Measurements from ENCODE around the gene PFKL.
A peak's percentile ranks its signal among the peaks of the same experiment; 100 is the strongest.
"Not testable (repeated sequence)": the region's sequence is repeated elsewhere in the genome, so short reads cannot be mapped to it uniquely, and the experiment has no call there.

The PFKL gene

DNA sequence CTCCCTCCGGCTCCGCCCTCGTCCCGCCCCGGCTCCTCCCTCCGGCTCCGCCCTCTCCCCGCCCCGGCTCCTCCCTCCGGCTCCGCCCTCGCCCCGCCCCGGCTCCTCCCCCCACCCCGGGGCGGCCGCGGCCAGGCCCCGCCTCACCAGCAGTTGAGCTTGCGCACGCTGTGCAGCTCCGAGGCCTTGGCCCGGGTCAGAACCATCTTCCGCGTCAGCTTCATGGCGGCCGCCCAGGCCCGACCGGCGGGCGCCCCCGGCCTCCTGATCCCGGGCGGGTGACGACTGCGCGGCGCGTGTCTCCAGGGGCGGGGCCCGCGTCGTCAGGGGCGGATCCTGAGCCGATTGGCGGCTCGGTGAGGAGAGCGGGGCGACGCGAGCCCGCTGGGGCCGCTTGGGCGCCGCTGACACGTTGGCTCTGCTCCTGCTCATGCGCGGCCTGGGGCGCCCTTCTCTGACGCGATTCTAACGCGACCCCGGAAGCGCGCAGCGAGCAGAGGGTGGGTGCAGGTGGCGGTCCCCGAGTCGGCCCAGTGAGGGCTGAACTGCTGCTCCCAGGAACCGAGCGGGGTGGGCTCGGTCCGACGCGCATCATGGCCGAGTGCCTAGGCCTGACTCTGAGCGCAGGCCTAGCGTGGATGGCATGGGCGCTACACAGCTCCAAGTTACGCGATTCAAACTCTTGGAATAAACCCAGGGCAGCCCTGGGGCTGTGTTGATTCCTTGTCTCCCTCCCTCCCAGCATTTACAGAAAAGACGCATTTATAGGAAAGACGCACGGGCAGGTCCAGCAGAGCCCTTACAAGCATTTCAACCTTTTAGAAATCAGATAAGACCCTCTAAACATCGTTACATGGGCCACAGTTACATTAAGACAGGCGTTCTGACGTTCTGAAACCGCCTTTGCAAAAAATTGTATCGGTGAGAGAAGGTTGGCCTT lies 39.4 kb downstream of the PFKL start, which contains the start of gene CFAP410:
Gene CFAP410, minus strand, starts transcription at position 420 of the 940 bp plus-strand sequence. Its CDS starts 196 bp downstream, at position 224.
- ATAC-seq (ENCODE audit: low read depth) (peak; percentile 85), DNase-seq (ENCODE audit: low spot score in 2 of 2) (peak; percentile 96 to 97)
- H3K36me3 Mint-ChIP-seq, result peaks cover 4% of the 10 kb centered on the region
- H3K4me3 Mint-ChIP-seq, result peak within 1 kb of the TSS; percentile 85
- no peaks in the 10 kb centered on the region for H3K9me3 Mint-ChIP-seq
- H3K27me3 Mint-ChIP-seq, result no peaks in the 10 kb centered on the region
- H3K4me1 Mint-ChIP-seq, result peaks cover 10% of the 10 kb centered on the region
- H3K27ac Mint-ChIP-seq, result peak within 1 kb of the TSS; percentile 98

DNA sequence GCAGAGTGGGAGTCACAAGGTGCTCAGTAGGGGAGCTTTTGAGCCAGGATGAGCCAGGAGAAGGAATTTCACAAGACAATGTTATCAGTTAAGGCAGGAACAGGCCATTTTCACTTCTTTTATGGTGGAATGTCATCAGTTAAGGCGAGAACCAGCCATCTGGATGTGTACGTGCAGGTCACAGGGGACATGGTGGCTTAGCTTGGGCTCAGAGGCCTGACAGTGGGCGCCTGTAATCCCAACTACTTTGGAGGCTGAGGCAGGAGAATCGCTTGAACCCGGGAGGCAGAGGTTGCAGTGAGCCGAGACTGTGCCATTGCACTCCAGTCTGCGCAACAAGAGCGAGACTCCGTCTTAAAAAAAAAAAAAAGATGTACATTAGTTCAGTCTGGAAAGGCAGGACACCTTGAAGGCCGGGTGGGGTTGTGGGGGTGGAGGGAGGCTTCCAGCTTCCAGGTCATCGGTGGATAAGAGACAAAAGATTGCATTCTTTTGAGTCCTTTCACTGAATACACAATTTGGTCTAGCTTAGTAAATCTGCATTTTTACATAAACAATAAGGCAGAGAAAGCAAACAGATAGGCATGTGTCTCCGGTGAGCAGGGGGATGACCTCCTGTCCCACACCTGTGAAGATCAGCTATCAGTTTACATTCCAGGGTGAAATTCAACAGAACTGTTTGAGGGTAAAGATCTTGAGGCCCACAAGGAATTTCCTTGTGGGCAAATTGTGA lies 42.0 kb downstream of the PFKL start:
- DNase-seq (ENCODE audit: low spot score in 2 of 2); ATAC-seq (ENCODE audit: low read depth); H3K4me1 Mint-ChIP-seq; H3K36me3 Mint-ChIP-seq; H3K27me3 Mint-ChIP-seq; H3K4me3 Mint-ChIP-seq; H3K27ac Mint-ChIP-seq; H3K9me3 Mint-ChIP-seq: not testable (repeated sequence)

DNA sequence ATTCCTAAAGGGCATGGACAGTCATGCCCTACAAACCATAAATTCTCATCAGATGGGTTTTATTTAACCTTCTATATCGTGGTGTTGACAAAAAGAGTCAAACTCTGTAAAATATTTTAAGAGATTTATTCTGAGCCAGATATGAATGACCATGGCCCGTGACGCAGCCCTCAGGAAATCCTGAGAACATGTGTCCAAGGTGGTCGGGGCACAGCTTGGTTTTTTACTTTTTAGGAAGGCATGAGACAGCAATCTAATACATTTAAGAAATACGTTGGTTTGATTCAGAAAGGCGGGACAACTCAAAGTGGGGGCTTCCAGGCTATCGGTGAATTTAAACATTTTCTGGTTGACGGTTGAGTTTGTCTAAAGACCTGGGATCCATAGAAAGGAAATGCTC lies 43.1 kb downstream of the PFKL start:
- not testable (repeated sequence) for H3K36me3 Mint-ChIP-seq; DNase-seq (ENCODE audit: low spot score in 2 of 2); H3K27me3 Mint-ChIP-seq; H3K9me3 Mint-ChIP-seq; H3K4me3 Mint-ChIP-seq; ATAC-seq (ENCODE audit: low read depth); H3K27ac Mint-ChIP-seq; H3K4me1 Mint-ChIP-seq

- DNase-seq (ENCODE audit: low spot score in 2 of 2) (no peak), ATAC-seq (ENCODE audit: low read depth) (no peak)
- H3K36me3 Mint-ChIP-seq, result no peaks in the 10 kb centered on the region
- no peaks in the 10 kb centered on the region for H3K9me3 Mint-ChIP-seq
- peaks cover 7% of the 10 kb centered on the region for H3K4me1 Mint-ChIP-seq
- no peak overlapping the region for H3K27ac Mint-ChIP-seq
- H3K4me3 Mint-ChIP-seq, result no peak overlapping the region
- peaks cover 7% of the 10 kb centered on the region for H3K27me3 Mint-ChIP-seq
These were observed 44.8 kb downstream of the PFKL start for GRCh38 chr21:44344541-44345183.

GRCh38 chr21:44345495-44345894 lies 45.6 kb downstream of the PFKL start:
- peaks cover 7% of the 10 kb centered on the region for H3K27me3 Mint-ChIP-seq
- no peaks in the 10 kb centered on the region for H3K36me3 Mint-ChIP-seq
- no peak overlapping the region for H3K4me3 Mint-ChIP-seq
- H3K9me3 Mint-ChIP-seq, result no peaks in the 10 kb centered on the region
- H3K27ac Mint-ChIP-seq, result no peak overlapping the region
- no peak for ATAC-seq (ENCODE audit: low read depth)
- H3K4me1 Mint-ChIP-seq, result peaks cover 2% of the 10 kb centered on the region
- DNase-seq (ENCODE audit: low spot score in 2 of 2), result no peak

GRCh38 chr21:44347911-44348451 lies 48.1 kb downstream of the PFKL start:
- no peak overlapping the region for H3K4me3 Mint-ChIP-seq
- no peaks in the 10 kb centered on the region for H3K36me3 Mint-ChIP-seq
- no peaks in the 10 kb centered on the region for H3K9me3 Mint-ChIP-seq
- peaks cover 4% of the 10 kb centered on the region for H3K4me1 Mint-ChIP-seq
- H3K27ac Mint-ChIP-seq, result no peak overlapping the region
- peaks cover 7% of the 10 kb centered on the region for H3K27me3 Mint-ChIP-seq
- DNase-seq (ENCODE audit: low spot score in 2 of 2) (no peak), ATAC-seq (ENCODE audit: low read depth) (no peak)

DNA sequence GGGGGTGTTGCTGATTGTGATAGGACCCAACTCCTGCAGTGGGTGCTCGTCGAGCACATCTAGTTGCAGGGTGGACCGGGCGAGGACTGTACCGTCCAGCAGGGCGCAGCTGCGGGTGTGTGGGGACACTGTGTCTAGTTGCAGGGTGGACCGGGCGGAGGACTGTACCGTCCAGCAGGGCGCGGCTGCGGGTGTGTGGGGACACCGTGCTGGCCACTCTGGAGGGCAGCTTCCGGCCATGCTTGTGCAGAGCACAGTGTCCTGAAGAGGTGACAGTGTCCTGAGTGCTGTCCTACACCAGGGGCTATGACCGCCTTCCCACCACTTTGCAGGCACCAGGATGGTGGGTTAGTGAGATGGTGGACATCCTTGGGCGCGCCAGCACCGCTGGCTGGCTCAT lies 49.0 kb downstream of the PFKL start:
- peaks cover 11% of the 10 kb centered on the region for H3K4me1 Mint-ChIP-seq
- no peak for ATAC-seq (ENCODE audit: low read depth)
- DNase-seq (ENCODE audit: low spot score in 2 of 2), result no peak
- no peaks in the 10 kb centered on the region for H3K9me3 Mint-ChIP-seq
- peaks cover 7% of the 10 kb centered on the region for H3K27me3 Mint-ChIP-seq
- H3K27ac Mint-ChIP-seq, result no peak overlapping the region
- H3K4me3 Mint-ChIP-seq, result no peak overlapping the region
- H3K36me3 Mint-ChIP-seq, result no peaks in the 10 kb centered on the region

DNA sequence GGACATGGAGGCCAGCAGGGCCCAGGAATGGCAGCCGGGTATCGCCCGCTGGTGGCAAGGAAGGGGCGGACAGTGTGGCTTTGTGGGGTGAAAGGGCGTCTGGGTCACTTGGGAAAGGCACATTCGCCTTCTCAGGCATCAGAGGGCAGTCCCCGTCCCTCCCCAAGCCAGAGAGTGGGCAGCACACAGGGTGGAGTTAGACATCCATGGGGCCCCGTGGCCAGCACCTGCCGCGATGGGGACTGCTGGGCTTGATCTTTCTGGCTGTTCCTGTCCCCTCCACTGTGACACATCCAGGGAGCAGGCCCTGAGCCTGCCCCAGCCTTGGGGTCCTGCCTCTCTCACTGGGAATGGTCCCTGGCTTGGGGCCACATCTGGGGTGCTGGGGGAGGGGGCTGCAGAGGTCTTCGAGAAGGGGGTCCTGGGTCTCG lies 49.6 kb downstream of the PFKL start:
- DNase-seq (ENCODE audit: low spot score in 2 of 2) (no peak), ATAC-seq (ENCODE audit: low read depth) (no peak)
- Mint-ChIP-seq H3K36me3 (no peaks in the 10 kb centered on the region), H3K9me3 (no peaks in the 10 kb centered on the region), H3K27ac (no peak overlapping the region), H3K4me1 (peaks cover 17% of the 10 kb centered on the region), H3K27me3 (peaks cover 7% of the 10 kb centered on the region), H3K4me3 (no peak overlapping the region)

DNA sequence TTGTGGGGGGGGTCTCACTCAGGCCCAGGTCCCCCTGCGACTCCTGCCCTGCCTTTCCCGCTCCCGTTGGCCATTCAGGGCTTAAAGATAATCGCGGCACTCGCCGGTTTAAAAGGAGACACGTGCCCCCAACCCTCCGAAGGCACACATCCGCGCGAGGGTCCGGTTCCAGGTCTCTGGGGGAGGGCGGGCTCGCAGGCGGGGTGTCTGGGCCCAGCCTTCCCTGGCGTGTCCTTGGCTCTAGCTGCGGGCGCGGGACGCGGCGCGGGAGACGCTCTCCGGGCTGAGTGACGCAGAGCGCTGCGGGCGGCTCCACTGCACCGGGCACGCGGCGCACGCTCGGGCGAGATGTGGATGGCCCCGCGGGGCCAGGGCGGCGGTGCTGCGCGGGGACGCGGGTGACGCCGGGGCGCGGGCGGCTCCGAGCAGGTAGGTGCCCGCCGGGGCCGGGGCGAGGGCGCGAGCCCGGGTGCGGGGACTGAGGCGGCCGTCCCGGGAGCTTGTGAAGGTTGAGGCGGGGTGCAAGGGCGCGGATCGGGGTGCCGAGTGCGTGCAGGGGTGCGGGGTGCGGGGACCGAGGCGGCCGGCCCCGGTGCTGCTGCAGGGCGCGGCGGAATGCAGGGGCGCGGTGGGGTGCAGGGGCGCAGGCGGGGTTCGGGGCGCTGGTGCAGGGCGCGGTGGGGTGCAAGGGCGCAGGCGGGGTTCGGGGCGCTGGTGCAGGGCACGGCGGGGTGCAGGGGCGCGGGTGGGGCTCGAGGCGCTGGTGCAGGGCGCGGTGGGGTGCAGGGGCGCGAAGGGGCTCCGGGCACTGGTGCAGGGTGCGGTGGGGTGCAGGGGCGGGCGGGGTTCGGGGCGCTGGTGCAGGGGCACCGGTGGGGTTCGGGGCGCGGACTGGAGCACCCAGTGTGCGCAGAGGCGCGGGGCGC lies 50.3 kb downstream of the PFKL start:
- H3K9me3 Mint-ChIP-seq, result no peaks in the 10 kb centered on the region
- no peak for ATAC-seq (ENCODE audit: low read depth)
- peaks cover 7% of the 10 kb centered on the region for H3K27me3 Mint-ChIP-seq

DNA sequence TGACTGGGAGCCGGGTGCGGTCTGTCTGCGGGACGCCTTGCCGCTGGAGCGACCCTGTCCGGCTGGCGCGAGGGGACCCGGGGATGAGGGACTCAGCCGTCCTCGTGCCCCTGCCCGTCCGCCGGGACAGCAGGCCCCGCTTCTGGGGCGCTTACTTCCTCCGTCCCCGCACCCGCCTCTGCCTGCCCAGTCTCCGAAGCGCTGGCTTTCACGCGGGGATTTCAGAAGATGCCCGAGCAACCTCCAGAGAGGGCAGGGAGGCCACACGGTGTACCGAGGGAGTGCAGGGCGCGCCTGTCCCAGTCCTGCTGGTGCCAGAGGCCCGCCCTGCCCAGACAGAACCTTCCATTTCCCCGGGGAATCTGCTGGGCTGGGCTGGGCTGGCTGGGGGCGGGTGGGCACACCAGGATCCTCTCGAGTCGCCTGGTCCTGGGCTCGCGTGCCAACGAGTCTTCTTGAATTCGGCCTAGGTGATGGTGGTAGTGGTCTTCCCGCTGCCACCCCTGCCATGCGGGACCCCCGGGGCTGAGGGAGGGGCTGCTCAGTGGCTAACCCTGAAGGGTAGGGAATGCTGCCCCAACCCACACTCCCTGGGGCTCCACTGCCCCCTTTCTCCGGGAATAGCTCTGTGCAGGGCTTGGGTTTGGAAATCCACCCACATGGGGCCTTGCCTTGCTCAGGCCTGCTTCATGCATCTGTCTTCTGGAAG lies 51.1 kb downstream of the PFKL start:
- Mint-ChIP-seq H3K4me3 (no peak overlapping the region), H3K27me3 (peaks cover 7% of the 10 kb centered on the region), H3K36me3 (no peaks in the 10 kb centered on the region), H3K27ac (no peak overlapping the region), H3K4me1 (peaks cover 30% of the 10 kb centered on the region), H3K9me3 (no peaks in the 10 kb centered on the region)
- ATAC-seq (ENCODE audit: low read depth) (no peak), DNase-seq (ENCODE audit: low spot score in 2 of 2) (no peak)

More for the DNA sequence above, 50.3 kb downstream of the PFKL start:
- Mint-ChIP-seq H3K36me3 (no peaks in the 10 kb centered on the region), H3K4me1 (peaks cover 23% of the 10 kb centered on the region), H3K4me3 (no peak overlapping the region), H3K27ac (no peak overlapping the region)
- DNase-seq (ENCODE audit: low spot score in 2 of 2), result no peak

DNA sequence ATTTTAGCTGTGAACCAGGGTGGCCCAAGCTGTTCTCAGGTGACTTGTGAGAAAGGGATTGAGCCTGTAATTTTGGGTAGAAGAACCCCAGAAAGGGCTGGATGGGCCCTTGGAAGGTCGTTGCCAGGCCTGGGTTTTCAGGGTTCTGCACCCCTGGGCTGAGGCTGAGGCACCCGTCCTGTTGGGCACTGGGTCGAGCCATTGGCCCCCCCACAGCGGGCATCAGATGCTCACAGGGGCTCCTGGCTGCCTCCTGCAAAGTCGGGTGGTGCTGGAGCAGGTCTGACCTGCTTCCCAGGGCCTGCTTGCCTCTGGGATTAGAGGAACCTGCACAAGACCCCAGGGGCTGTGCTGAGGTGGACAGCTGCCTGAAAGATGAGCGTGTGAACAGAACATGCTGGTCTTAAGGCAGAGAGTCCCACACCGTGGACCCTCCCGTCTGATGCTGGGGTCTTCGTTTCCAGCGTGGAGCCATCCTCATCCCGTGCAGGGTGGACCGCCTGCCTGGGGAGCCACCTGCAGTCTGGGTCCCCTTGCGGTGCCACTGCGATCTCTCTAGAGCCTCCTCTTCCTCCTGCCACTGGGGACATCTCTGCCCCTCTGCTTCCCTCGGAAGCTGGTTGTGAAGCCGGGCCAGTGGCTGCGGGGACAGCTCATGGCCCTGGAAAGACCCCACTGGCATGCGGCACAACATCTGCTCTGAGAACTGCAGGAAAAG lies 51.8 kb downstream of the PFKL start:
- Mint-ChIP-seq H3K4me1 (peaks cover 33% of the 10 kb centered on the region), H3K4me3 (no peak overlapping the region)

GRCh38 chr21:44352253-44352860 lies 52.5 kb downstream of the PFKL start:
- Mint-ChIP-seq H3K4me1 (peaks cover 33% of the 10 kb centered on the region), H3K27ac (no peak overlapping the region), H3K9me3 (no peaks in the 10 kb centered on the region), H3K4me3 (peak overlapping the region; percentile 85), H3K36me3 (no peaks in the 10 kb centered on the region), H3K27me3 (peaks cover 1% of the 10 kb centered on the region)
- ATAC-seq (ENCODE audit: low read depth) (no peak), DNase-seq (ENCODE audit: low spot score in 2 of 2) (no peak)

More for the DNA sequence above, 51.8 kb downstream of the PFKL start:
- ATAC-seq (ENCODE audit: low read depth) (no peak), DNase-seq (ENCODE audit: low spot score in 2 of 2) (no peak)
- Mint-ChIP-seq H3K27me3 (peaks cover 1% of the 10 kb centered on the region), H3K9me3 (no peaks in the 10 kb centered on the region), H3K27ac (no peak overlapping the region), H3K36me3 (no peaks in the 10 kb centered on the region)
